Measurements from ENCODE around the gene JAK1. TPM values are rescaled to one million over a fixed set of nuclear protein-coding genes. Genes with fewer than 3 reads are reported as not detected.

JAK1 gene
- total and polyA plus RNA-seq, 7 donors = 43.8 to 143 (median 99.6) TPM

- no peaks in the 10 kb centered on the region for H3K27me3 ChIP-seq
- intact Hi-C loops (cut with DNase I) = no loop called here
- WGBS, 2 donors = 98 to 99% methylated on average over 2 of the region's 2 CpGs
Observed at GRCh38 chr1:65006806-65007205, 40.5 kb upstream of the JAK1 start.

GRCh38 chr1:65003316-65003664, 36.9 kb upstream of the JAK1 start:
- Histone ChIP-seq H3K27me3 (no peaks in the 10 kb centered on the region), H3K4me1 (peaks cover 0 to 13% (median 9%) of the 10 kb centered on the region in 4 donors), H3K27ac (peak overlapping the region; percentile 93 to 97 (median 94)), H3K9me3 (no peaks in the 10 kb centered on the region), H3K4me3 (peak overlapping the region; percentile 50 to 69 (median 61)), H3K36me3 (no peaks in the 10 kb centered on the region)
- WGBS, 2 donors = 12 to 27% methylated on average over 11 of the region's 11 CpGs
- no peak for TF ChIP-seq EP300 (IDR thresholded peaks at IDR 0.05)
- TF ChIP-seq POLR2A (IDR thresholded peaks at IDR 0.05) = no peak
- TF ChIP-seq, protein P1, sequence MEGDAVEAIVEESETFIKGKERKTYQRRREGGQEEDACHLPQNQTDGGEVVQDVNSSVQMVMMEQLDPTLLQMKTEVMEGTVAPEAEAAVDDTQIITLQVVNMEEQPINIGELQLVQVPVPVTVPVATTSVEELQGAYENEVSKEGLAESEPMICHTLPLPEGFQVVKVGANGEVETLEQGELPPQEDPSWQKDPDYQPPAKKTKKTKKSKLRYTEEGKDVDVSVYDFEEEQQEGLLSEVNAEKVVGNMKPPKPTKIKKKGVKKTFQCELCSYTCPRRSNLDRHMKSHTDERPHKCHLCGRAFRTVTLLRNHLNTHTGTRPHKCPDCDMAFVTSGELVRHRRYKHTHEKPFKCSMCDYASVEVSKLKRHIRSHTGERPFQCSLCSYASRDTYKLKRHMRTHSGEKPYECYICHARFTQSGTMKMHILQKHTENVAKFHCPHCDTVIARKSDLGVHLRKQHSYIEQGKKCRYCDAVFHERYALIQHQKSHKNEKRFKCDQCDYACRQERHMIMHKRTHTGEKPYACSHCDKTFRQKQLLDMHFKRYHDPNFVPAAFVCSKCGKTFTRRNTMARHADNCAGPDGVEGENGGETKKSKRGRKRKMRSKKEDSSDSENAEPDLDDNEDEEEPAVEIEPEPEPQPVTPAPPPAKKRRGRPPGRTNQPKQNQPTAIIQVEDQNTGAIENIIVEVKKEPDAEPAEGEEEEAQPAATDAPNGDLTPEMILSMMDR (IDR thresholded peaks at IDR 0.05) = no peak
- no peak for TF ChIP-seq POLR2AphosphoS5 (IDR thresholded peaks at IDR 0.05)
- intact Hi-C loops (cut with DNase I) = loop anchor here (2.0 kb wide), 2 partner anchors 36 to 64 kb away; partner anchors contain the start of gene JAK1
- no peak for DNase-seq

More at GRCh38 chr1:65006806-65007205, 40.5 kb upstream of the JAK1 start:
- Histone ChIP-seq H3K9me3 (no peaks in the 10 kb centered on the region), H3K27ac (no peak overlapping the region), H3K4me1 (peaks cover 0 to 7% (median 6%) of the 10 kb centered on the region in 4 donors), H3K4me3 (no peak overlapping the region), H3K36me3 (no peaks in the 10 kb centered on the region)
- no peak for DNase-seq
- TF ChIP-seq, protein P1 (IDR thresholded peaks at IDR 0.05) = no peak
- TF ChIP-seq POLR2A (IDR thresholded peaks at IDR 0.05) = no peak
- no peak for TF ChIP-seq EP300 (IDR thresholded peaks at IDR 0.05)
- no peak for TF ChIP-seq POLR2AphosphoS5 (IDR thresholded peaks at IDR 0.05)

DNA sequence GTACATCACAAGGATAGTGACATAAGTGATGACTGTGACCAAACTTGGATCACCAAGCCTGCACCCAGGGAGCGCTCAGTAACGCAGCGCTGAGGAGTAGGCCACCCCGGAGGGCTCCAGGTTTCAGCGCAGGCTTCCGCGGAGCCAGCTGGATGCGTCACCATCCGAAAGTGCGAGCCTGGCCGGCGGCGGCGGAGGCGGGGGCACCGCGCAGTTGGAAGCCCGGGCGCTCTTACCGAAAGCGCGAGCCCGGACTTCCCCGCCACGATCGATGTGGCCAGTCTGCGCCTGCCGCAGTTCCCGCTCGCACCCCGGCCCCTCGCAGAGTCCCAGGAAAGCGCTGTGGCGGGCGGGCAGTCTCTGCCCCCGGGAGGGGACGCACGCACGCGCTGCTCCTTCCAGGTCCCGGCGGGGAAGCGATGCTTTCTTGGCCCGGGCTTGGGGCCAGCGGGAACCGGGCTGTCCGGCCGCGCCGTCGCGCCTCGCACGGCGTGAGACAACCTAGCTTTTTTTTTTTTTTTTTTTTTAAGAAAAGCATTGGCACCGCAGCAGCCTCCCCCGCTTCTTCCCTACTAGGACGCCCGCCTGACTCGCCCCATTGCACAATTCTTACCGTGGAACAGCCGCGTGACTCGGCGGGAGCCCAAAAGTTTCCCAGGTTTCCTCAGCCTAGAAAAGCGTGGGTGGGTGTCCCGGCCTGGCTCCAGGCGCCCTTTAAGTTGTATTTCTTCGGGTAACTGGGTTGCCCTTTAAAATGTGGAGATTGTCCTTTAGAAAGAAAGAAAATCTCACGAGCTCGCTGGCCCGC, 36.4 kb upstream of the JAK1 start:
- H3K4me1 ChIP-seq = peaks cover 0 to 13% (median 9%) of the 10 kb centered on the region in 4 donors
- H3K4me3 ChIP-seq = peak overlapping the region; percentile 50 to 69 (median 61)
- peak overlapping the region; percentile 93 to 97 (median 94) for H3K27ac ChIP-seq
- peak; percentile 98 for DNase-seq
- 3 to 9% methylated on average over 72 of the region's 72 CpGs for WGBS, 2 donors
- no peaks in the 10 kb centered on the region for H3K27me3 ChIP-seq
- intact Hi-C loops (cut with DNase I) = loop anchor here (2.0 kb wide), 2 partner anchors 36 to 64 kb away; partner anchors contain the start of gene JAK1
- H3K9me3 ChIP-seq = no peaks in the 10 kb centered on the region
- TF ChIP-seq, protein P1 (IDR thresholded peaks at IDR 0.05) = no peak
- peak; percentile 27 to 77 (median 72) for TF ChIP-seq EP300 (IDR thresholded peaks at IDR 0.05)
- TF ChIP-seq POLR2A (IDR thresholded peaks at IDR 0.05) = no peak
- peak; percentile 61 to 75 (median 72) for TF ChIP-seq POLR2AphosphoS5 (IDR thresholded peaks at IDR 0.05)
- no peaks in the 10 kb centered on the region for H3K36me3 ChIP-seq

DNA sequence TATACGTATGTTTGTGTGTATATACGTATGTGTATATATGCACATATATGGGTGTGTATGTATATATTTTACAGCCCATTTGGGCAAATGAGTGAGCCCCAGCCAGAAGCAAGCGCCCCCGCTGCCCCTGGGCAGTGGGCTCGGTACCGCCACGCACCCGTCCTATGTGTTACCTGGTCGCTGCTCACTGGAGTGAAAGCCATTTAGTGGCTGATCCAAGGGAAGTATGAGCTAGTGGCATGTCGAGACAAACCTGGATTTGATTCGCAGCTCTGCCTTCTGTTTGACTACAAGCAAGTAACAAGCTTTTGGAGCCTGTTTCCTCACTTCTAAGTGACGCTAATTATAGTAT, 35.8 kb upstream of the JAK1 start:
- TF ChIP-seq, protein P1 (IDR thresholded peaks at IDR 0.05) = no peak
- TF ChIP-seq POLR2AphosphoS5 (IDR thresholded peaks at IDR 0.05) = peak in 1 of 4 donors; percentile 38
- no peak for TF ChIP-seq POLR2A (IDR thresholded peaks at IDR 0.05)
- no peak for TF ChIP-seq EP300 (IDR thresholded peaks at IDR 0.05)
- H3K27ac ChIP-seq = peak overlapping the region; percentile 93 to 97 (median 94)
- no peaks in the 10 kb centered on the region for H3K36me3 ChIP-seq
- peak overlapping the region; percentile 50 to 69 (median 61) for H3K4me3 ChIP-seq
- H3K4me1 ChIP-seq = peaks cover 0 to 13% (median 9%) of the 10 kb centered on the region in 4 donors
- intact Hi-C loops (cut with DNase I) = loop anchor here (2.0 kb wide), 2 partner anchors 35 to 65 kb away; partner anchors contain the start of gene JAK1
- H3K27me3 ChIP-seq = no peaks in the 10 kb centered on the region
- 78% methylated on average over 12 of the region's 12 CpGs for WGBS, 2 donors
- no peaks in the 10 kb centered on the region for H3K9me3 ChIP-seq
- DNase-seq = no peak

Data from sigmoid colon (tissue), 7 donors.